Measurements from ENCODE around the gene ELK4. TPM values are rescaled to one million over a fixed set of nuclear protein-coding genes. Genes with fewer than 3 reads are reported as not detected.

The ELK4 gene
- total RNA-seq, 1 experiment from 2014 or later, result 31.2 TPM

- H3K27ac Mint-ChIP-seq, result no peak overlapping the region
- H3K4me3 Mint-ChIP-seq, result no peak overlapping the region; a peak in 1 of 5 replicates
- DNase-seq, result peak; percentile 26
Observed at GRCh38 chr1:205583461-205584130, 48.2 kb downstream of the ELK4 start.

More at GRCh38 chr1:205583461-205584130, 48.2 kb downstream of the ELK4 start:
- Histone ChIP-seq H3K4ac (ENCODE audit: low read depth, low read length) (no peak overlapping the region), H2BK15ac (ENCODE audit: low read depth, low read length) (no peak overlapping the region), H4K20me1 (ENCODE audit: control insufficient read depth, insufficient read depth, insufficient read length) (no peaks in the 10 kb centered on the region), H3K79me2 (ENCODE audit: insufficient read depth, low read length) (no peaks in the 10 kb centered on the region), H4K8ac (replicated peaks; ENCODE audit: insufficient read length, low read depth, low read length) (no peak overlapping the region), H4K5ac (ENCODE audit: insufficient read length, low read depth, low read length) (no peak overlapping the region), H3K4me2 (ENCODE audit: insufficient read depth, insufficient read length, low read length) (no peak overlapping the region), H3T11ph (ENCODE audit: low read length) (no peak overlapping the region), H2BK5ac (ENCODE audit: insufficient read length, low read length) (no peak overlapping the region), H3K9me3 (ENCODE audit: control insufficient read depth, low read depth, low read length) (no peaks in the 10 kb centered on the region), H3K18ac (ENCODE audit: insufficient read length, low read depth, low read length) (no peak overlapping the region), H3K79me1 (ENCODE audit: insufficient read depth, low read depth, low read length, poor library complexity, severe bottlenecking) (no peaks in the 10 kb centered on the region), H3K9ac (ENCODE audit: extremely low read depth, insufficient read length, low read length) (no peak overlapping the region), H3K23me2 (ENCODE audit: insufficient read length, low read depth, low read length, poor library complexity, severe bottlenecking) (no peaks in the 10 kb centered on the region), H3K23ac (ENCODE audit: insufficient read length, low read depth, low read length) (no peak overlapping the region), H2BK20ac (ENCODE audit: low read depth, low read length, poor library complexity, severe bottlenecking) (no peak overlapping the region), H2BK12ac (ENCODE audit: insufficient read length, low read depth, low read length) (no peak overlapping the region), H3K27ac (ENCODE audit: insufficient read length, low read depth, low read length) (no peak overlapping the region), H3K4me1 (ENCODE audit: insufficient read depth, low read length) (no peaks in the 10 kb centered on the region; the same call in 1 of the 2 replicates), H2BK120ac (ENCODE audit: low read depth, low read length, poor library complexity, severe bottlenecking) (no peak overlapping the region), H2AK5ac (ENCODE audit: insufficient read length, low read length) (no peak overlapping the region), H2AFZ (ENCODE audit: low read length) (no peak overlapping the region), H4K91ac (ENCODE audit: insufficient read length, low read depth, low read length) (no peak overlapping the region), H3K14ac (ENCODE audit: insufficient read depth, low read length) (no peak overlapping the region), H3K56ac (ENCODE audit: insufficient read length, low read depth, low read length) (no peak overlapping the region), H3K27me3 (ENCODE audit: insufficient read depth, low read length) (no peaks in the 10 kb centered on the region)
- WGBS (ENCODE audit: extremely low coverage, insufficient read length, low lambda C conversion rate), result no CpG with 5 or more reads among the region's 7 CpGs
- TF ChIP-seq CTCF (conservative IDR thresholded peaks at IDR 0.05), result no peak
- Mint-ChIP-seq H3K27me3 (ENCODE audit: low read depth) (peaks cover 29% of the 10 kb centered on the region), H3K36me3 (ENCODE audit: insufficient read depth in 1 of 3, low read depth in 3 of 3) (no peaks in the 10 kb centered on the region), H3K4me1 (peaks cover 12 to 26% of the 10 kb centered on the region in 2 experiments), H3K9me3 (no peaks in the 10 kb centered on the region)
